HG03521 (cell line): ENCODE measurements around the gene PHYHIPL.

Experiments used
- ATAC-seq: cut with Tn5 transposase; IDR thresholded peaks from one replicate; pipeline ENCODE4 v1.9.1; 2021; ENCODE audit warnings: mild to moderate bottlenecking, moderate library complexity; ENCODE audit not compliant: unreplicated experiment

PHYHIPL gene

DNA sequence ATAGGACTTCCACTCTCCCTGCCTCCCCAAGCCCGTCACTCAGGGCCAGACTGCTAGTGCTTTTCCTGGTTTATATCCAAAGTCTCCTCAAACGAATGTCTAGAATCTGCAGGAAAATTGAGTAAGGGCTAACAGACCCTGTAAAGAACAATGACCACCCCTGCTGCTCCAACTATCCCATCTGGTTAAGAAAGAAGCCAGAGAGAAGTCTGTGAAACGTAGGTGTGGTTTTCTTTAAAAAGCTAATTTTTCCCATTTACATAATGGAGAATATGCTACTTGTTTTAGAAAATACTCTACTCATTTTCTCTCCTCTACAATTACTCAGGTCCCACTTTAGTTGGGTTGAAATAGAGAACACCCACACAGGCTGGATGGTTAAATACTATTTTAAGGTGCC, 113.4 kb downstream of the PHYHIPL start:
- ATAC-seq, result no peak

DNA sequence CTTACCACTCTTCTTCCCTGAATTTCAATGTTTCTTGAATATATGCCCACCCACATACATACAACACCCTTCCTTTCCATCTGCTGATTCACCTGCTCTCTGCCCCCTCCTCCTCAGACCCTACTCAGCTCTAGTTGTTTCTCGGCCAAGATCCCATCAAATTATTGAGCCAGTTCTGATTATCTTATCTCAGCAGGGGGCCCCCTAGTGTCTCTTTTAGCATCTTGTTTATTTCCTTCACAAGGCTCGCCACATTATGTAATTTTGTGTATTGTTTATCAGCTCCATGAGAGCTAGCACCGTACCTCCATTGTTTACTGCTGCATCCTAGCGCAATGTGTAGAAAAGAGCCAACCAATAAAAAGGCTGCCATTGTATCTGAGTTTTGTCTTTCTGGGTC, 114.0 kb downstream of the PHYHIPL start:
- no peak for ATAC-seq
